ENCODE measurements around the gene ZDHHC12.

DNA sequence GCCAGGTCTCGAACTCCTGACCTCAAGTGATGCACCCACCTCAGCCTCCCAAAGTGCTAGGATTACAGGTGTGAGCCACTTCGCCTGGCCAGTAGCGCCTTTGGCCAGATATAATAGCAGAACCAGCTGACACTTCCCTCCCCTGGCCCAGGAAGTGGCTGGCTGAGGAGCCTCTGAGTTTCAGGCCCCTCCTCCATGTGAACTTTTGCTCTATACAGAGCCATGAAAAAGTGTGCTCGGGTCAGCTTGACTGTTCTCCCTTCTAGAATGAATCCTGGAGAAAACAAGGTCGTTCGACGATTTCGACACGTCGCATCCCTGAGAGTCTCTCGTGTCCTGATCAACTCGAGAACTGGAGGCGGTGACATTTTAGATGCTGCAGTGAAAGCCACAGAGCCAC lies 8.6 kb upstream of the ZDHHC12 start:
- TF ChIP-seq, protein P1, sequence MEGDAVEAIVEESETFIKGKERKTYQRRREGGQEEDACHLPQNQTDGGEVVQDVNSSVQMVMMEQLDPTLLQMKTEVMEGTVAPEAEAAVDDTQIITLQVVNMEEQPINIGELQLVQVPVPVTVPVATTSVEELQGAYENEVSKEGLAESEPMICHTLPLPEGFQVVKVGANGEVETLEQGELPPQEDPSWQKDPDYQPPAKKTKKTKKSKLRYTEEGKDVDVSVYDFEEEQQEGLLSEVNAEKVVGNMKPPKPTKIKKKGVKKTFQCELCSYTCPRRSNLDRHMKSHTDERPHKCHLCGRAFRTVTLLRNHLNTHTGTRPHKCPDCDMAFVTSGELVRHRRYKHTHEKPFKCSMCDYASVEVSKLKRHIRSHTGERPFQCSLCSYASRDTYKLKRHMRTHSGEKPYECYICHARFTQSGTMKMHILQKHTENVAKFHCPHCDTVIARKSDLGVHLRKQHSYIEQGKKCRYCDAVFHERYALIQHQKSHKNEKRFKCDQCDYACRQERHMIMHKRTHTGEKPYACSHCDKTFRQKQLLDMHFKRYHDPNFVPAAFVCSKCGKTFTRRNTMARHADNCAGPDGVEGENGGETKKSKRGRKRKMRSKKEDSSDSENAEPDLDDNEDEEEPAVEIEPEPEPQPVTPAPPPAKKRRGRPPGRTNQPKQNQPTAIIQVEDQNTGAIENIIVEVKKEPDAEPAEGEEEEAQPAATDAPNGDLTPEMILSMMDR (IDR thresholded peaks at IDR 0.05), result no peak
- no peak for TF ChIP-seq SIN3A (IDR thresholded peaks at IDR 0.05; ENCODE audit: borderline replicate concordance, insufficient read depth, low read depth, low read length)
- no peak for TF ChIP-seq POLR2AphosphoS5 (IDR thresholded peaks at IDR 0.05; ENCODE audit: low read depth, low read length)
- TF ChIP-seq, protein P2, sequence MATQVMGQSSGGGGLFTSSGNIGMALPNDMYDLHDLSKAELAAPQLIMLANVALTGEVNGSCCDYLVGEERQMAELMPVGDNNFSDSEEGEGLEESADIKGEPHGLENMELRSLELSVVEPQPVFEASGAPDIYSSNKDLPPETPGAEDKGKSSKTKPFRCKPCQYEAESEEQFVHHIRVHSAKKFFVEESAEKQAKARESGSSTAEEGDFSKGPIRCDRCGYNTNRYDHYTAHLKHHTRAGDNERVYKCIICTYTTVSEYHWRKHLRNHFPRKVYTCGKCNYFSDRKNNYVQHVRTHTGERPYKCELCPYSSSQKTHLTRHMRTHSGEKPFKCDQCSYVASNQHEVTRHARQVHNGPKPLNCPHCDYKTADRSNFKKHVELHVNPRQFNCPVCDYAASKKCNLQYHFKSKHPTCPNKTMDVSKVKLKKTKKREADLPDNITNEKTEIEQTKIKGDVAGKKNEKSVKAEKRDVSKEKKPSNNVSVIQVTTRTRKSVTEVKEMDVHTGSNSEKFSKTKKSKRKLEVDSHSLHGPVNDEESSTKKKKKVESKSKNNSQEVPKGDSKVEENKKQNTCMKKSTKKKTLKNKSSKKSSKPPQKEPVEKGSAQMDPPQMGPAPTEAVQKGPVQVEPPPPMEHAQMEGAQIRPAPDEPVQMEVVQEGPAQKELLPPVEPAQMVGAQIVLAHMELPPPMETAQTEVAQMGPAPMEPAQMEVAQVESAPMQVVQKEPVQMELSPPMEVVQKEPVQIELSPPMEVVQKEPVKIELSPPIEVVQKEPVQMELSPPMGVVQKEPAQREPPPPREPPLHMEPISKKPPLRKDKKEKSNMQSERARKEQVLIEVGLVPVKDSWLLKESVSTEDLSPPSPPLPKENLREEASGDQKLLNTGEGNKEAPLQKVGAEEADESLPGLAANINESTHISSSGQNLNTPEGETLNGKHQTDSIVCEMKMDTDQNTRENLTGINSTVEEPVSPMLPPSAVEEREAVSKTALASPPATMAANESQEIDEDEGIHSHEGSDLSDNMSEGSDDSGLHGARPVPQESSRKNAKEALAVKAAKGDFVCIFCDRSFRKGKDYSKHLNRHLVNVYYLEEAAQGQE (IDR thresholded peaks at IDR 0.05; ENCODE audit: insufficient read depth in 1 of 2, low read depth in 2 of 2, low read length in 1 of 2), result no peak
- TF ChIP-seq TCF7L2 (IDR thresholded peaks at IDR 0.05; ENCODE audit: low read depth, low read length), result no peak
